HEK293 (cell line): ENCODE data around the gene PEX11G.

Experiments used
- GLIS1 ChIP-seq: fragments of 450-650 bp; formaldehyde crosslinking; IDR thresholded peaks from 2 replicates; pipeline ENCODE4 v1.5.1; 2016; ENCODE audit warnings: missing biosample characterization, missing genetic modification characterization
- HOXC10 ChIP-seq: sonication (generic); formaldehyde crosslinking; IDR thresholded peaks from 2 replicates; pipeline ENCODE4 v1.8.1; 2023; ENCODE audit warnings: mild to moderate bottlenecking, missing genetic modification reagents
- KLF16 ChIP-seq: fragments of 450-650 bp; formaldehyde crosslinking; IDR thresholded peaks from 2 replicates; pipeline ENCODE4 v1.5.1; 2017; ENCODE audit warnings: missing biosample characterization, missing genetic modification characterization
- KLF8 ChIP-seq: fragments of 450-650 bp; formaldehyde crosslinking; IDR thresholded peaks from 2 replicates; pipeline ENCODE4 v1.5.1; 2016; ENCODE audit warnings: missing biosample characterization, missing genetic modification characterization
- SP2 ChIP-seq: fragments of 450-650 bp; formaldehyde crosslinking; IDR thresholded peaks from 2 replicates; pipeline ENCODE4 v1.5.1; 2016; ENCODE audit warnings: missing biosample characterization, missing genetic modification characterization
- ZFHX2 ChIP-seq: fragments of 450-650 bp; formaldehyde crosslinking; conservative IDR thresholded peaks from 2 replicates; pipeline ENCODE4 v1.5.1; 2016; ENCODE audit warnings: missing biosample characterization, missing genetic modification characterization
- ZNF121 ChIP-seq: fragments of 450-650 bp; formaldehyde crosslinking; IDR thresholded peaks from 2 replicates; pipeline ENCODE4 v1.5.1; 2016; ENCODE audit warnings: missing biosample characterization, missing genetic modification characterization
- ZNF423 ChIP-seq: fragments of 450-650 bp; formaldehyde crosslinking; IDR thresholded peaks from 2 replicates; pipeline ENCODE4 v1.5.1; 2016; ENCODE audit warnings: missing biosample characterization, missing genetic modification characterization
- ZNF426 ChIP-seq: fragments of 450-650 bp; formaldehyde crosslinking; IDR thresholded peaks from 2 replicates; pipeline ENCODE4 v1.5.1; 2017; ENCODE audit warnings: missing biosample characterization, missing genetic modification characterization, mild to moderate bottlenecking, inconsistent platforms, moderate library complexity
- ZNF529 ChIP-seq: fragments of 450-650 bp; formaldehyde crosslinking; IDR thresholded peaks from 2 replicates; pipeline ENCODE4 v1.5.1; 2017; ENCODE audit warnings: missing genetic modification characterization, missing biosample characterization; ENCODE audit not compliant: insufficient replicate concordance
- ZNF530 ChIP-seq: fragments of 450-650 bp; formaldehyde crosslinking; IDR thresholded peaks from 2 replicates; pipeline ENCODE4 v1.5.1; 2016; ENCODE audit warnings: low read depth, missing biosample characterization, missing genetic modification characterization
- ZNF555 ChIP-seq: fragments of 450-650 bp; formaldehyde crosslinking; conservative IDR thresholded peaks from 2 replicates; pipeline ENCODE4 v1.5.1; 2017; ENCODE audit warnings: missing biosample characterization, mild to moderate bottlenecking, missing genetic modification characterization, inconsistent platforms
- ZNF624 ChIP-seq: fragments of 450-650 bp; formaldehyde crosslinking; IDR thresholded peaks from 2 replicates; pipeline ENCODE4 v1.5.1; 2017; ENCODE audit warnings: missing biosample characterization, missing genetic modification characterization
- ZNF629 ChIP-seq: fragments of 450-650 bp; formaldehyde crosslinking; IDR thresholded peaks from 2 replicates; pipeline ENCODE4 v1.5.1; 2017; ENCODE audit warnings: missing biosample characterization, missing genetic modification characterization
- ZNF658 ChIP-seq: fragments of 450-650 bp; formaldehyde crosslinking; IDR thresholded peaks from 2 replicates; pipeline ENCODE4; 2016; ENCODE audit warnings: missing biosample characterization, missing genetic modification characterization
- ZNF707 ChIP-seq: fragments of 450-650 bp; formaldehyde crosslinking; IDR thresholded peaks from 2 replicates; pipeline ENCODE4 v1.5.1; 2016; ENCODE audit warnings: missing biosample characterization, missing genetic modification characterization
- ZNF837 ChIP-seq: fragments of 450-650 bp; formaldehyde crosslinking; IDR thresholded peaks from 2 replicates; pipeline ENCODE4 v1.5.1; 2016; ENCODE audit warnings: missing biosample characterization, missing genetic modification characterization
- ZNF843 ChIP-seq: fragments of 450-650 bp; formaldehyde crosslinking; IDR thresholded peaks from 2 replicates; pipeline ENCODE4 v1.5.1; 2016; ENCODE audit warnings: missing biosample characterization, missing genetic modification characterization
- TF ChIP-seq, protein P1 (sequence below): fragments of 450-650 bp; formaldehyde crosslinking; IDR thresholded peaks from 2 replicates; pipeline ENCODE4 v1.5.1; 2017; ENCODE audit warnings: missing biosample characterization, missing genetic modification characterization
- TF ChIP-seq, protein P2 (sequence below): fragments of 450-650 bp; formaldehyde crosslinking; optimal IDR thresholded peaks from 2 replicates; pipeline ENCODE3; 2016; ENCODE audit warnings: missing biosample characterization, mild to moderate bottlenecking, missing genetic modification characterization
- TF ChIP-seq, protein P3 (sequence below): fragments of 450-650 bp; formaldehyde crosslinking; IDR thresholded peaks from 2 replicates; pipeline ENCODE4 v1.5.1; 2017; ENCODE audit warnings: missing biosample characterization, mild to moderate bottlenecking, missing genetic modification characterization, moderate library complexity
- TF ChIP-seq, protein P4 (sequence below): fragments of 450-650 bp; formaldehyde crosslinking; IDR thresholded peaks from 2 replicates; pipeline ENCODE4 v1.5.1; 2016; ENCODE audit warnings: missing biosample characterization, missing genetic modification characterization, borderline replicate concordance
- TF ChIP-seq, protein P5 (sequence below): fragments of 450-650 bp; formaldehyde crosslinking; IDR thresholded peaks from 2 replicates; pipeline ENCODE4 v1.5.1; 2016; ENCODE audit warnings: missing biosample characterization, missing genetic modification characterization
- TF ChIP-seq, protein P6 (sequence below): fragments of 450-650 bp; formaldehyde crosslinking; IDR thresholded peaks from 2 replicates; pipeline ENCODE4 v1.5.1; 2016; ENCODE audit warnings: missing biosample characterization, missing genetic modification characterization
- TF ChIP-seq, protein P7 (sequence below): fragments of 450-650 bp; formaldehyde crosslinking; IDR thresholded peaks from 2 replicates; pipeline ENCODE4 v1.5.1; 2016; ENCODE audit warnings: missing biosample characterization, missing genetic modification characterization, low read depth

Gene PEX11G

DNA sequence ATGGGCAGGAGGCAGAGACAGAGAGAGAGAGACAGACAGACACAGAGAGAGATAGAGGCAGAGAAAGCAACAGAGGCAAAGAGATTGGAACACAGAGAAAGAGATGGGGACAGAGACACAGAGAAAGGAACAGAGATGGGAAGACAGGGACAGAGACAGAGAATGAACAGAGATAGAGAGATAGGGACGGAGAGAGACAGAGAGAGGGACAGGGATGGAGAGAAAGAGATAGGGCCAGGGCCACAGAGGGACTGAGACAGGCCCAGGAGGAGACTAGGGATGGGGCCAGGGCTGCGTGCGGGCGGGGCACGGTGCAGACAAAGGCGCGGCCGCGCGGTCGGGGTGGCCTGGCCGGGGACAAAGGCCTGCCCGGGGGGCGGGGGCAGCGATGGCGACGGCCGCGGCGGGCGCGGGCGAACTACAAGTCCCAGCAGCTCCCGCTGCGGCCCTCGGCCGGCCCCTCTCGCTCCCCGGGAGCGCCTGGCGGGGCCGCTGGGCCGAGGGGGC is 26.9 kb upstream of the PEX11G start, which contains the start of gene ZNF358 (continued):
- TF ChIP-seq, protein P1, sequence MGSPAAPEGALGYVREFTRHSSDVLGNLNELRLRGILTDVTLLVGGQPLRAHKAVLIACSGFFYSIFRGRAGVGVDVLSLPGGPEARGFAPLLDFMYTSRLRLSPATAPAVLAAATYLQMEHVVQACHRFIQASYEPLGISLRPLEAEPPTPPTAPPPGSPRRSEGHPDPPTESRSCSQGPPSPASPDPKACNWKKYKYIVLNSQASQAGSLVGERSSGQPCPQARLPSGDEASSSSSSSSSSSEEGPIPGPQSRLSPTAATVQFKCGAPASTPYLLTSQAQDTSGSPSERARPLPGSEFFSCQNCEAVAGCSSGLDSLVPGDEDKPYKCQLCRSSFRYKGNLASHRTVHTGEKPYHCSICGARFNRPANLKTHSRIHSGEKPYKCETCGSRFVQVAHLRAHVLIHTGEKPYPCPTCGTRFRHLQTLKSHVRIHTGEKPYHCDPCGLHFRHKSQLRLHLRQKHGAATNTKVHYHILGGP (tag by site-specific recombination) = no peak
- TF ChIP-seq ZNF837 (tag by site-specific recombination) = no peak
- TF ChIP-seq SP2 = no peak
- TF ChIP-seq ZNF658 (tag by site-specific recombination) = no peak
- TF ChIP-seq, protein P2, sequence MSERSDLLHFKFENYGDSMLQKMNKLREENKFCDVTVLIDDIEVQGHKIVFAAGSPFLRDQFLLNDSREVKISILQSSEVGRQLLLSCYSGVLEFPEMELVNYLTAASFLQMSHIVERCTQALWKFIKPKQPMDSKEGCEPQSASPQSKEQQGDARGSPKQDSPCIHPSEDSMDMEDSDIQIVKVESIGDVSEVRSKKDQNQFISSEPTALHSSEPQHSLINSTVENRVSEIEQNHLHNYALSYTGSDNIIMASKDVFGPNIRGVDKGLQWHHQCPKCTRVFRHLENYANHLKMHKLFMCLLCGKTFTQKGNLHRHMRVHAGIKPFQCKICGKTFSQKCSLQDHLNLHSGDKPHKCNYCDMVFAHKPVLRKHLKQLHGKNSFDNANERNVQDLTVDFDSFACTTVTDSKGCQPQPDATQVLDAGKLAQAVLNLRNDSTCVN (tag by site-specific recombination) = peak; percentile 57
- no peak for TF ChIP-seq KLF8 (tag by site-specific recombination)
- TF ChIP-seq GLIS1 (tag by site-specific recombination) = peak; percentile 38; the same call in 1 of the 2 replicates
- TF ChIP-seq ZNF426 = no peak
- TF ChIP-seq ZNF629 (tag by site-specific recombination) = no peak
- TF ChIP-seq, protein P3, sequence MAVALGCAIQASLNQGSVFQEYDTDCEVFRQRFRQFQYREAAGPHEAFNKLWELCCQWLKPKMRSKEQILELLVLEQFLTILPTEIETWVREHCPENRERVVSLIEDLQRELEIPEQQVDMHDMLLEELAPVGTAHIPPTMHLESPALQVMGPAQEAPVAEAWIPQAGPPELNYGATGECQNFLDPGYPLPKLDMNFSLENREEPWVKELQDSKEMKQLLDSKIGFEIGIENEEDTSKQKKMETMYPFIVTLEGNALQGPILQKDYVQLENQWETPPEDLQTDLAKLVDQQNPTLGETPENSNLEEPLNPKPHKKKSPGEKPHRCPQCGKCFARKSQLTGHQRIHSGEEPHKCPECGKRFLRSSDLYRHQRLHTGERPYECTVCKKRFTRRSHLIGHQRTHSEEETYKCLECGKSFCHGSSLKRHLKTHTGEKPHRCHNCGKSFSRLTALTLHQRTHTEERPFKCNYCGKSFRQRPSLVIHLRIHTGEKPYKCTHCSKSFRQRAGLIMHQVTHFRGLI (tag by site-specific recombination) = no peak
- TF ChIP-seq, protein P4, sequence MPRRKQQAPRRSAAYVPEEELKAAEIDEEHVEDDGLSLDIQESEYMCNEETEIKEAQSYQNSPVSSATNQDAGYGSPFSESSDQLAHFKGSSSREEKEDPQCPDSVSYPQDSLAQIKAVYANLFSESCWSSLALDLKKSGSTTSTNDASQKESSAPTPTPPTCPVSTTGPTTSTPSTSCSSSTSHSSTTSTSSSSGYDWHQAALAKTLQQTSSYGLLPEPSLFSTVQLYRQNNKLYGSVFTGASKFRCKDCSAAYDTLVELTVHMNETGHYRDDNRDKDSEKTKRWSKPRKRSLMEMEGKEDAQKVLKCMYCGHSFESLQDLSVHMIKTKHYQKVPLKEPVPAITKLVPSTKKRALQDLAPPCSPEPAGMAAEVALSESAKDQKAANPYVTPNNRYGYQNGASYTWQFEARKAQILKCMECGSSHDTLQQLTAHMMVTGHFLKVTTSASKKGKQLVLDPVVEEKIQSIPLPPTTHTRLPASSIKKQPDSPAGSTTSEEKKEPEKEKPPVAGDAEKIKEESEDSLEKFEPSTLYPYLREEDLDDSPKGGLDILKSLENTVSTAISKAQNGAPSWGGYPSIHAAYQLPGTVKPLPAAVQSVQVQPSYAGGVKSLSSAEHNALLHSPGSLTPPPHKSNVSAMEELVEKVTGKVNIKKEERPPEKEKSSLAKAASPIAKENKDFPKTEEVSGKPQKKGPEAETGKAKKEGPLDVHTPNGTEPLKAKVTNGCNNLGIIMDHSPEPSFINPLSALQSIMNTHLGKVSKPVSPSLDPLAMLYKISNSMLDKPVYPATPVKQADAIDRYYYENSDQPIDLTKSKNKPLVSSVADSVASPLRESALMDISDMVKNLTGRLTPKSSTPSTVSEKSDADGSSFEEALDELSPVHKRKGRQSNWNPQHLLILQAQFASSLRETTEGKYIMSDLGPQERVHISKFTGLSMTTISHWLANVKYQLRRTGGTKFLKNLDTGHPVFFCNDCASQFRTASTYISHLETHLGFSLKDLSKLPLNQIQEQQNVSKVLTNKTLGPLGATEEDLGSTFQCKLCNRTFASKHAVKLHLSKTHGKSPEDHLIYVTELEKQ (tag by site-specific recombination) = no peak
- TF ChIP-seq, protein P5, sequence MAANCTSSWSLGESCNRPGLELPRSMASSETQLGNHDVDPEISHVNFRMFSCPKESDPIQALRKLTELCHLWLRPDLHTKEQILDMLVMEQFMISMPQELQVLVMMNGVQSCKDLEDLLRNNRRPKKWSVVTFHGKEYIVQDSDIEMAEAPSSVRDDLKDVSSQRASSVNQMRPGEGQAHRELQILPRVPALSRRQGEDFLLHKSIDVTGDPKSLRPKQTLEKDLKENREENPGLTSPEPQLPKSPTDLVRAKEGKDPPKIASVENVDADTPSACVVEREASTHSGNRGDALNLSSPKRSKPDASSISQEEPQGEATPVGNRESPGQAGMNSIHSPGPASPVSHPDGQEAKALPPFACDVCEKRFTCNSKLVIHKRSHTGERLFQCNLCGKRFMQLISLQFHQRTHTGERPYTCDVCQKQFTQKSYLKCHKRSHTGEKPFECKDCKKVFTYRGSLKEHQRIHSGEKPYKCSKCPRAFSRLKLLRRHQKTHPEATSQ (tag by site-specific recombination) = no peak
- TF ChIP-seq, protein P6, sequence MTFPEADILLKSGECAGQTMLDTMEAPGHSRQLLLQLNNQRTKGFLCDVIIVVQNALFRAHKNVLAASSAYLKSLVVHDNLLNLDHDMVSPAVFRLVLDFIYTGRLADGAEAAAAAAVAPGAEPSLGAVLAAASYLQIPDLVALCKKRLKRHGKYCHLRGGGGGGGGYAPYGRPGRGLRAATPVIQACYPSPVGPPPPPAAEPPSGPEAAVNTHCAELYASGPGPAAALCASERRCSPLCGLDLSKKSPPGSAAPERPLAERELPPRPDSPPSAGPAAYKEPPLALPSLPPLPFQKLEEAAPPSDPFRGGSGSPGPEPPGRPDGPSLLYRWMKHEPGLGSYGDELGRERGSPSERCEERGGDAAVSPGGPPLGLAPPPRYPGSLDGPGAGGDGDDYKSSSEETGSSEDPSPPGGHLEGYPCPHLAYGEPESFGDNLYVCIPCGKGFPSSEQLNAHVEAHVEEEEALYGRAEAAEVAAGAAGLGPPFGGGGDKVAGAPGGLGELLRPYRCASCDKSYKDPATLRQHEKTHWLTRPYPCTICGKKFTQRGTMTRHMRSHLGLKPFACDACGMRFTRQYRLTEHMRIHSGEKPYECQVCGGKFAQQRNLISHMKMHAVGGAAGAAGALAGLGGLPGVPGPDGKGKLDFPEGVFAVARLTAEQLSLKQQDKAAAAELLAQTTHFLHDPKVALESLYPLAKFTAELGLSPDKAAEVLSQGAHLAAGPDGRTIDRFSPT = no peak
- TF ChIP-seq ZNF707 (tag by site-specific recombination) = no peak
- TF ChIP-seq KLF16 (tag by site-specific recombination) = peak; percentile 31; the same call in 1 of the 2 replicates
- TF ChIP-seq HOXC10 = no peak
- no peak for TF ChIP-seq ZNF555 (tag by site-specific recombination)
- no peak for TF ChIP-seq ZNF121
- TF ChIP-seq ZNF423 (tag by site-specific recombination) = no peak
- 0 out of 2 replicates have a peak, but pooled peaks have one; percentile 15 for TF ChIP-seq ZFHX2
- peak; percentile 40; the same call in 1 of the 2 replicates for TF ChIP-seq ZNF843 (tag by site-specific recombination)
- TF ChIP-seq ZNF624 = no peak
- TF ChIP-seq ZNF530 (tag by site-specific recombination) = no peak
- TF ChIP-seq ZNF529 (tag by site-specific recombination) = no peak
- TF ChIP-seq, protein P7, sequence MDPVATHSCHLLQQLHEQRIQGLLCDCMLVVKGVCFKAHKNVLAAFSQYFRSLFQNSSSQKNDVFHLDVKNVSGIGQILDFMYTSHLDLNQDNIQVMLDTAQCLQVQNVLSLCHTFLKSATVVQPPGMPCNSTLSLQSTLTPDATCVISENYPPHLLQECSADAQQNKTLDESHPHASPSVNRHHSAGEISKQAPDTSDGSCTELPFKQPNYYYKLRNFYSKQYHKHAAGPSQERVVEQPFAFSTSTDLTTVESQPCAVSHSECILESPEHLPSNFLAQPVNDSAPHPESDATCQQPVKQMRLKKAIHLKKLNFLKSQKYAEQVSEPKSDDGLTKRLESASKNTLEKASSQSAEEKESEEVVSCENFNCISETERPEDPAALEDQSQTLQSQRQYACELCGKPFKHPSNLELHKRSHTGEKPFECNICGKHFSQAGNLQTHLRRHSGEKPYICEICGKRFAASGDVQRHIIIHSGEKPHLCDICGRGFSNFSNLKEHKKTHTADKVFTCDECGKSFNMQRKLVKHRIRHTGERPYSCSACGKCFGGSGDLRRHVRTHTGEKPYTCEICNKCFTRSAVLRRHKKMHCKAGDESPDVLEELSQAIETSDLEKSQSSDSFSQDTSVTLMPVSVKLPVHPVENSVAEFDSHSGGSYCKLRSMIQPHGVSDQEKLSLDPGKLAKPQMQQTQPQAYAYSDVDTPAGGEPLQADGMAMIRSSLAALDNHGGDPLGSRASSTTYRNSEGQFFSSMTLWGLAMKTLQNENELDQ (tag by site-specific recombination) = no peak
